K562 (cell line): Measurements from ENCODE around the gene PRELID1. TPM values are rescaled to one million over a fixed set of nuclear protein-coding genes. Genes with fewer than 3 reads are reported as not detected.

Source experiments
- ASH1L ChIP-seq: fragments of 450-650 bp; IDR thresholded peaks from 2 replicates; pipeline ENCODE4 v1.6.1; 2018; ENCODE audit warnings: borderline replicate concordance, mild to moderate bottlenecking, low read depth; ENCODE audit not compliant: partially characterized antibody
- CBFA2T3 ChIP-seq: fragments of 450-650 bp; IDR thresholded peaks from 2 replicates; pipeline ENCODE4 v1.6.1; 2017
- CBX2 ChIP-seq: fragments of 200-600 bp; sonication (generic); IDR thresholded peaks from one replicate; pipeline ENCODE4 v1.6.1; 2012; ENCODE audit warnings: mild to moderate bottlenecking, low read length, inconsistent platforms; ENCODE audit not compliant: insufficient read depth, poor library complexity, severe bottlenecking
- CC2D1A ChIP-seq: fragments of 450-650 bp; IDR thresholded peaks from 2 replicates; pipeline ENCODE4 v1.6.1; 2017; ENCODE audit warnings: mild to moderate bottlenecking
- CTCFL ChIP-seq: IDR thresholded peaks from 2 replicates; pipeline ENCODE4 v1.6.1; 2011; ENCODE audit warnings: borderline replicate concordance, low read depth, mild to moderate bottlenecking, moderate library complexity, low read length; ENCODE audit not compliant: insufficient read depth, poor library complexity, severe bottlenecking
- DNMT1 ChIP-seq: fragments of 450-650 bp; IDR thresholded peaks from 2 replicates; pipeline ENCODE4 v1.6.1; 2016; ENCODE audit warnings: antibody characterized with exemption, mild to moderate bottlenecking
- FOXK1 ChIP-seq: sonication (generic); formaldehyde crosslinking; IDR thresholded peaks from 2 replicates; pipeline ENCODE4 v1.8.0; 2022; ENCODE audit warnings: missing genetic modification reagents, mild to moderate bottlenecking, borderline replicate concordance
- MAZ ChIP-seq, 2 experiments: fragments of 450-650 bp in 1 of 2; sonication (generic) in 1 of 2; formaldehyde crosslinking; IDR thresholded peaks in 1 of 2; conservative IDR thresholded peaks in 1 of 2; 2 replicates each; pipeline versions ENCODE4 v1.4.0 to v1.5.0; 2020; ENCODE audit warnings: mild to moderate bottlenecking in 1 of 2, missing genetic modification reagents in 1 of 2
- MYNN ChIP-seq, 2 experiments: sonication (generic); formaldehyde crosslinking in 1 of 2; IDR thresholded peaks; 2 replicates each; pipeline versions ENCODE4 v1.5.0 to v1.6.1; 2016 to 2020; ENCODE audit warnings: antibody characterized with exemption in 1 of 2, missing genetic modification reagents in 1 of 2
- NR2C2 ChIP-seq, 2 experiments: fragments of 200-800 bp in 1 of 2; sonication (Bioruptor generic) in 1 of 2; sonication (generic) in 1 of 2; formaldehyde crosslinking in 1 of 2; IDR thresholded peaks; 2 replicates each; pipeline versions ENCODE4 v1.6.1 to v1.8.0; 2016 to 2022; ENCODE audit warnings: mild to moderate bottlenecking in 1 of 2, missing compliant biosample characterization in 1 of 2, missing genetic modification characterization in 1 of 2, missing genetic modification reagents in 1 of 2
- RBM15 ChIP-seq: fragments of 200-400 bp; formaldehyde crosslinking; IDR thresholded peaks from 2 replicates; pipeline ENCODE4 v1.6.1; 2018; ENCODE audit warnings: mild to moderate bottlenecking, low read length, moderate library complexity; ENCODE audit not compliant: insufficient read depth
- SMARCC2 ChIP-seq: fragments of 450-650 bp; IDR thresholded peaks from 2 replicates; pipeline ENCODE4 v1.6.1; 2017; ENCODE audit warnings: antibody characterized with exemption, moderate library complexity, mild to moderate bottlenecking, low read depth
- TEAD1 ChIP-seq, 2 experiments: fragments of 450-650 bp in 1 of 2; sonication (generic) in 1 of 2; formaldehyde crosslinking; IDR thresholded peaks; 2 replicates each; pipeline versions ENCODE4 v1.4.0 to v1.8.0; 2020 to 2022; ENCODE audit warnings: mild to moderate bottlenecking in 2 of 2, missing genetic modification reagents in 1 of 2
- XRCC4 ChIP-seq: IDR thresholded peaks from one replicate; pipeline ENCODE4 v1.6.1; 2011; ENCODE audit not compliant: insufficient read depth, insufficient read length; ENCODE audit errors: extremely low read depth
- ZNF224 ChIP-seq: sonication (generic); formaldehyde crosslinking; IDR thresholded peaks from 2 replicates; pipeline ENCODE4 v1.8.0; 2022; ENCODE audit warnings: mild to moderate bottlenecking, missing genetic modification reagents
- ZNF347 ChIP-seq: fragments of 450-650 bp; formaldehyde crosslinking; IDR thresholded peaks from 2 replicates; pipeline ENCODE4 v1.4.0; 2020; ENCODE audit warnings: low read depth, mild to moderate bottlenecking, moderate library complexity
- ZNF561 ChIP-seq: fragments of 450-650 bp; formaldehyde crosslinking; conservative IDR thresholded peaks from 2 replicates; pipeline ENCODE4 v1.4.0; 2020; ENCODE audit warnings: mild to moderate bottlenecking, moderate library complexity
- ZNF695 ChIP-seq: fragments of 450-650 bp; formaldehyde crosslinking; IDR thresholded peaks from 2 replicates; pipeline ENCODE4 v1.4.0; 2020; ENCODE audit warnings: mild to moderate bottlenecking, moderate library complexity
- ZNF76 ChIP-seq: fragments of 250-450 bp; sonication (Bioruptor Pico); IDR thresholded peaks from 2 replicates; pipeline ENCODE4 v1.4.0; 2020; ENCODE audit warnings: mild to moderate bottlenecking, moderate library complexity, borderline replicate concordance
- polyA plus RNA-seq, 8 experiments: library from polyadenylated mRNA; depleted of rRNA in 4 of 8; stranded (reverse) in 5 of 8; unstranded in 3 of 8; fragments of >200 nt; fragmentation: Nextera tagmentation in 2 of 8; fragmentation: Illumina TruSeq in 1 of 8; extraction: Ambion mirVana in 2 of 8; extraction: Trizol in 1 of 8; gene quantifications; 2 replicates each; pipeline versions ENCODE4 v1.2.1 to v1.2.3, GENCODE V29; 2011 to 2014; ENCODE audit warnings: inconsistent platforms in 1 of 8, missing spikeins in 1 of 8
- total RNA-seq, 7 experiments: library from RNA; depleted of rRNA in 6 of 7; stranded (reverse); fragments of >200 nt in 6 of 7; fragmentation: Illumina TruSeq in 2 of 7; extraction: Trizol in 2 of 7; gene quantifications; 2 replicates each; pipeline versions ENCODE4 v1.2.1 to v1.2.3, GENCODE V29; 2011 to 2021; ENCODE audit warnings: low replicate concordance in 1 of 7
- TF ChIP-seq, protein P1 (sequence below): fragments of 450-650 bp; formaldehyde crosslinking; IDR thresholded peaks from 2 replicates; pipeline ENCODE4 v1.4.0; 2020; ENCODE audit warnings: mild to moderate bottlenecking, mixed read lengths
- TF ChIP-seq, protein P2 (sequence below): fragments of 450-650 bp; formaldehyde crosslinking; IDR thresholded peaks from 2 replicates; pipeline ENCODE4 v1.4.0; 2020; ENCODE audit warnings: mild to moderate bottlenecking, moderate library complexity

Gene PRELID1
- total and polyA plus RNA-seq, 9 of the 15 experiments (the other 6 are each of a cell fraction or from before 2014, with no cell fraction given), result 40.1 to 484 (median 340) TPM

DNA sequence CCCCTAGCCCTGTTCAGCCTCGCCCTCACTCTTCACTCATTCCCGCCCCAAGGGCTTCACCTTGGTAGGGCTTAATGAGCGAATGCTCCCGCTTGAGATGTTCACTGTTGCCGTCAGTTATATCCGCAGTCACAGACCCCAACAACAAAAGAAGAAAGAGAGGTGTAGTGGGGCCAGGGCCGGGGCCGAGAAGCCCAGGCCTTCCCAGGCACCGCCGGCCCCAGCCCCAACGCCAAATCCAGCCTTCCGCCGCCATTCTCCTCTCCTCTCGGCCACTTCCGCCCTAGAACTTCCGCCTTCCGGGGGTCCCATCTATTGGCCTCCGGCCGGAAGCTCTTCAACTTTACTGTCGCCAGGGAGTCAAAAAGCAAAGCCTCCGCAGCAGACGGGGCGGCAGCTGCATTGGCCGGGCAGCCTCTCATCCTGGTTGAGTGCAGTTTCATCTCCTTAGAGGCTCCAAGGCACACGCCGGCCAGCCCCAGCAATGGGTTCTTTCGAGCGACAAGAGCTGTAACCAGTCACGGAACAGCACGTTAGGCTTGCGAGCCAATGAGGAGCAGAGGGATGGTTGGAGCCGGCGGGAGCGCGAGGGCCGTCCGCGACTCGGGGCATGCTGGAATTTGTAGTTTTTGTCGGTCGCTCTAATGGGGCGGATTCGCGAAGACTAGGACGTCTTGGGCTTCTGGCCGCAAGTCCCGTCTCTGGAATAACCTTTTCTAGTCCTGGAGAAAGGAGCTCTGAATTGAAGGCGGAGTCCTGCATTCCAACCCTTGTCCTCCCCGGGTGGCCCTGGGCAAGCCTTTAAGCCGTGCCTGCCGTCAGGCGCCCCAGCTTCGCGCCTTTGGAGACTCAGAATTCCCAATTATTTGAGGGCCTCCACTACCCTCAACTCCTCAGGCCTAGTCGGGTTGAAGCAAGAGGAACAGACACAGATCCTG, 48.1 kb downstream of the PRELID1 start, which contains the start of gene LMAN2 (continued):
- TF ChIP-seq, protein P1, sequence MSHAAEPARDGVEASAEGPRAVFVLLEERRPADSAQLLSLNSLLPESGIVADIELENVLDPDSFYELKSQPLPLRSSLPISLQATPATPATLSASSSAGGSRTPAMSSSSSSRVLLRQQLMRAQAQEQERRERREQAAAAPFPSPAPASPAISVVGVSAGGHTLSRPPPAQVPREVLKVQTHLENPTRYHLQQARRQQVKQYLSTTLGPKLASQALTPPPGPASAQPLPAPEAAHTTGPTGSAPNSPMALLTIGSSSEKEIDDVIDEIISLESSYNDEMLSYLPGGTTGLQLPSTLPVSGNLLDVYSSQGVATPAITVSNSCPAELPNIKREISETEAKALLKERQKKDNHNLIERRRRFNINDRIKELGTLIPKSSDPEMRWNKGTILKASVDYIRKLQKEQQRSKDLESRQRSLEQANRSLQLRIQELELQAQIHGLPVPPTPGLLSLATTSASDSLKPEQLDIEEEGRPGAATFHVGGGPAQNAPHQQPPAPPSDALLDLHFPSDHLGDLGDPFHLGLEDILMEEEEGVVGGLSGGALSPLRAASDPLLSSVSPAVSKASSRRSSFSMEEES, result no peak
- TF ChIP-seq ZNF224 (CRISPR knock-in tag), result no peak
- no peak for TF ChIP-seq RBM15
- no peak for TF ChIP-seq SMARCC2
- no peak for TF ChIP-seq CBFA2T3
- TF ChIP-seq, protein P2, sequence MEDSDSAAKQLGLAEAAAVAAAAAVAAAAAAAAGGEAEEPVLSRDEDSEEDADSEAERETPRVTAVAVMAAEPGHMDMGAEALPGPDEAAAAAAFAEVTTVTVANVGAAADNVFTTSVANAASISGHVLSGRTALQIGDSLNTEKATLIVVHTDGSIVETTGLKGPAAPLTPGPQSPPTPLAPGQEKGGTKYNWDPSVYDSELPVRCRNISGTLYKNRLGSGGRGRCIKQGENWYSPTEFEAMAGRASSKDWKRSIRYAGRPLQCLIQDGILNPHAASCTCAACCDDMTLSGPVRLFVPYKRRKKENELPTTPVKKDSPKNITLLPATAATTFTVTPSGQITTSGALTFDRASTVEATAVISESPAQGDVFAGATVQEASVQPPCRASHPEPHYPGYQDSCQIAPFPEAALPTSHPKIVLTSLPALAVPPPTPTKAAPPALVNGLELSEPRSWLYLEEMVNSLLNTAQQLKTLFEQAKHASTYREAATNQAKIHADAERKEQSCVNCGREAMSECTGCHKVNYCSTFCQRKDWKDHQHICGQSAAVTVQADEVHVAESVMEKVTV (CRISPR knock-in tag), result no peak
- TF ChIP-seq ZNF695, result peak; percentile 43; the same call in 1 of the 2 replicates
- no peak for TF ChIP-seq NR2C2 (CRISPR knock-in tag; IDR thresholded peaks at IDR 0.05)
- peak; percentile 84 for TF ChIP-seq NR2C2 (tag; IDR thresholded peaks at IDR 0.05)
- TF ChIP-seq CBX2, result no peak
- no peak for TF ChIP-seq ZNF561 (CRISPR knock-in tag)
- TF ChIP-seq CTCFL, result peak; percentile 2
- no peak for TF ChIP-seq XRCC4
- peak in 1 of 2 experiments; percentile 76; a peak in 1 of 4 replicates for TF ChIP-seq TEAD1 (CRISPR knock-in tag; IDR thresholded peaks at IDR 0.05)
- TF ChIP-seq CC2D1A, result 0 out of 2 replicates have a peak, but pooled peaks have one; percentile 29
- no peak for TF ChIP-seq MYNN (IDR thresholded peaks at IDR 0.05)
- TF ChIP-seq MYNN (CRISPR knock-in tag; IDR thresholded peaks at IDR 0.05), result no peak
- no peak for TF ChIP-seq FOXK1 (CRISPR knock-in tag)
- TF ChIP-seq DNMT1, result 0 out of 2 replicates have a peak, but pooled peaks have one; percentile 86
- TF ChIP-seq ZNF347 (CRISPR knock-in tag), result no peak
- TF ChIP-seq ASH1L, result peak; percentile 96
- peak; percentile 72 to 86 for TF ChIP-seq MAZ (CRISPR knock-in tag; conservative IDR thresholded peaks at IDR 0.05 in 1 of 2, IDR thresholded peaks at IDR 0.05 in 1 of 2)
- no peak; the same call in 1 of the 2 replicates for TF ChIP-seq ZNF76 (CRISPR knock-in tag)
